Skeletal muscle cell (primary cell): ENCODE results near the gene SLC16A12.

ENCODE experiments used
- DNase-seq: peaks from one replicate; pipeline ENCODE4 v3.0.0-alpha.2; 2010; ENCODE audit warnings: low read depth
- H3K4me3 ChIP-seq: 2 replicates; pipeline ENCODE4 v1.5.1; 2011; ENCODE audit warnings: low read depth, mild to moderate bottlenecking, control low read depth, low read length, moderate library complexity

The SLC16A12 gene

GRCh38 chr10:89518876-89519842 is 16.2 kb downstream of the SLC16A12 start:
- no peak overlapping the region for H3K4me3 ChIP-seq
- DNase-seq = peak; percentile 100

DNA sequence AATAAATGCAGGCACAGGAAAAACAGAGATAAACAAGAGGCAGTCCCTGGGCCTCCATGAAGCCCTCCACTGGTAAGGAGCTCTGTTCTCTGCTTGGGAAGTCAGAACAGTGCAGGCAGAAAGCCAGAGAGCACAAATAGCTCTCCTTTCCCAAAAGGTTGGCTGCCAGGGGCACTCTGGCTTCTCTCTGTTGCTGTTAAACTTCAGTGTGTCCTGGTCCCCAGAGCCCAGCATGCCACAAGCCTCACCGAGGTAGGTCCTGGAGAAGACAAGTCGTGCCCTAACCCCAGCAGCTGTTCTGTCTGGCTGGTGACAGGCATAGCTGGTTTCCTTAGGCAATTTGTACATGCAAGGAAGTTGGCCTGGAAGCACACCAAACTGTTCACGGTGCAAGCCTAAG is 17.3 kb downstream of the SLC16A12 start:
- DNase-seq = no peak
- H3K4me3 ChIP-seq = no peak overlapping the region

DNA sequence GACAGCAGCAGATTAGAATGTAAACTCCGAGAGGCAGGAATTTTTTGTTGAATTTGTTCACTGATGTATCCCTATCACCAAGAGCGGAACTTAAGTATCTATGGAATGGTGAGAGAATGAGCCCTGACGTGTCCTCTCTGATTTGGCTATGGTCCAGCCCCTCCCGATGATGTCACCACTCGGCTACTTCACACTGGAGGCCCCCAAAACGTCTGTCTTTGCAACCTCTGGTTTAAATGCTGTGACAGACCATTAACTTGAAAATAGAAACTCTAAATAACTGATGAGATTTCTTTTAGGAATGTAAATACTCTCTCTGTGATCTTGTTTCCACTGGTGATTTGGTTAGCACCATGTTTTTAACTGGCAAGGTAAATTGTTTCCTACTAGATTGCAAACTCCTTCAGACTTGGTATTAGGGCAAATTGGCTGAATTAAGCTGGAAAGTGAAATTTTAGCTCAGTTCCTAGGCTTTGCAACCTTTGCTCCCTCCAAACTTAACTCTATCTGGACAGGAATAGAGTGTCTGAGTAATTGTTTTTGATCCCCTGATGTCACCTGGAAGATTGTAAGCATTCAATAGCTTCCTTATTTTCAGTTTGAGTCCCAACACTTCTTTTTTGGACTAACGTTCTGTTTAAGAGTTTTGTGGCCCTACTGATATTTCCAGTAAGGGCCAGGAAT is 19.1 kb downstream of the SLC16A12 start:
- peak; percentile 96 for DNase-seq
- peak overlapping the region; percentile 16 for H3K4me3 ChIP-seq

DNA sequence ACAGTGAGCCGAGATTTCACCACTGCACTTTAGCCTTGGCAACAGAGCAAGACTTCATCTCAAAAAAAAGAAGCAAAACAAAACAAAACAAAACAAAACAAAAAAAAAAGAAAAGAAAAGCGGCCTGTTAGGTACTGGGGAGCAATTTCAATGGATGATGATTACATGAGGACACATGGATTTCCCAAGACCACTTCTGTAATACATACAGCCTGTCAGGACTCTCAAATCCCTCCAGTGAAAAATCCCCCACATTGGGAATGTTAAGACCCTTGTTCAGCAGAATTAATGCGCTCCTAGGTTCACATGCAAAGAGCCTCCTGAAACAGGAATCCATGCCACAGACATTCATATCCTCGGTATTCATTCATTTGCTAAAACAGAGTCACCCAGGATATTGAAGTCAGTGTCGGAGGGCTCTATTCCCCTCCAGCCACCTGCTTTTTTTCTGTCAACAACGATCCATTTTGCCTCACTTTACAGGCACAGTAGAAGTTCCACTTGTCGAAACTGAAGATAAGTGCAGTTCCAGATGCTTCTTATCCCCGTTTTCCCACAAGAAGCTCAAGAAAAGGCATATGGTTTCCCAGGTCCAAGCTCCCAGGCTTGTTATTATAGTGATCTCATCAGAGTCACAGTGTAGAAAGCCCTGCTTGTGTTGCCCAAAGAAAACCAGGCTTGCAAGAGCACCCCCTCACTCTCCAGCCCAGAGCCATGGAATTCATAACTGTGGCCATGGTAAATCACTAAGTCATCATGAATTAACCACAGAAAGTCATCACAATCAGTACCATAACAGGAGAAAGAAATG is 20.2 kb downstream of the SLC16A12 start:
- peak; percentile 100 for DNase-seq
- peak overlapping the region; percentile 16 for H3K4me3 ChIP-seq

- H3K4me3 ChIP-seq = no peak overlapping the region
- DNase-seq = no peak
Observed at GRCh38 chr10:89513206-89513605, 22.2 kb downstream of the SLC16A12 start.

GRCh38 chr10:89505640-89506275 is 29.6 kb downstream of the SLC16A12 start:
- DNase-seq = no peak
- no peak overlapping the region for H3K4me3 ChIP-seq

GRCh38 chr10:89504691-89505090 is 30.7 kb downstream of the SLC16A12 start:
- no peak for DNase-seq
- H3K4me3 ChIP-seq = no peak overlapping the region

DNA sequence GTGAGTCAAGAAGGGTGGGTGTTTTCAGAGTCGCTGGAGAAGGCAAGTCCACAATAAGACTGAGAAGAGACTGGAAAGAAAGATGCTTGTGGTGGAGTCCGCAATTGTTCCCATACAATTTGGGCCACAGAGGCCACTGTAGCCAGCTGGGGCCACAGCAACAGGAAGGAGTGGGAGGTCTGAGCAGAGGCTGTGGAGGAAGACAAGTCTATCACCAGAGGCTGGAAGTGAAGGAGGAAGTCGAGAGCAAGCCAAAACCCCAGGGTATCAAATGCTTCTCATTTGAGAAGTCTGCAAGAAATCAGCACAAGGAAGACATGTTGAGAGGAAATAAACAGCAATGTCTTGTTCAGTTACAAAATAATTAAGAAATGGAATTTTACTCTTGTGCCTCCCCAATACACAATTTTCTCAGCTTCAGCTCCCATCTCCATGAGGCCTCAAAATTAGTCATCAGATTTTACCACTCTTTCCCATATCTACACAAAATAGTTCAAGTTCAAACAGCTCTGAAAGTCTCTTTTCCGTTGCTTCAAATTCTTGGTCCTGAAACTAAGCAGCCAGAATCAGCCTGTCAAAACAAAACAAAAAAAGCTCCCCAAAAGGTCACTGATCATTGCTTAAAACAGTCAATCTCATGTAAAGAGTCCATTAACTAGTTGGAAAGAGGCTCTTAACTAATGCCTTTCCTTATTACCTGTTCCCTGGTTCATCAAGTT is 31.6 kb downstream of the SLC16A12 start:
- H3K4me3 ChIP-seq = no peak overlapping the region
- no peak for DNase-seq

DNA sequence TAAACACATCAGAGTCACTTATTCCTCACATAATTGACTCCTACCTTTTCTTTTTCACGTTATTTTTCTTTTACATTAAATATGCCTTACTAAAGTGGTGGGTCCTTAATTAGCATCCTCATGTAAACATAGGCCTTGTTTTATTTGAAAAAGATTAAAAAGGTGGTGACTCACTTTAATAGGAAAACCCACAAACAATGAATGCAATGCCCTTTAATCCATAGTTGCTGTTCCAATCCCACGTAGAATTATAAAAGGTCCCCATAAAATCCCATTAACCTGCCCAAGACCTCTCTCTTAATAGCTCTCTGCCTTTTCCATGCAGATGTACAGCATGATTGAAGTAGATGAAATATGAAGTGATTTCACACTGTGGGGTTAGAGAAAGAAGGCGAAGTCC is 32.2 kb downstream of the SLC16A12 start:
- no peak for DNase-seq
- no peak overlapping the region for H3K4me3 ChIP-seq

DNA sequence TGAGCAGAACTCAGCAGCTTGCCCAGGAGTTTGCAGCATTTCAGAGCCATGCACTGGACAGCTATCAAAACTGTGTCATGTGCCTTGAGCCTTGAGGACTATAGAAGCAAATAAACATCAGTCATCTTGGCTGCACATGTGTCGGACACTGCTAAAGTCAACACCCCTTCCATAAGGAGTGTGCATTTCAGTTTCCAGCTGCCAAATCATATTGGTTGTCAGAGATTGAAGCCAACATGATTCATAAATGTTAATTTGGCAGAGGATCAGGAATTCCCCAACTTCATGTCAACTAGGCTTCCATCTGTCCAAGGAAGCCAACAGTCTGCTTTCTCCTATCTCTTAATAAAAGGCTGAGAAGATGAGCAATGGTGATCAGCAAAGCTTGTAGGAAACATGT is 32.8 kb downstream of the SLC16A12 start:
- H3K4me3 ChIP-seq = no peak overlapping the region
- peak; percentile 78 for DNase-seq

GRCh38 chr10:89494575-89494974 is 40.8 kb downstream of the SLC16A12 start:
- no peak for DNase-seq
- H3K4me3 ChIP-seq = no peak overlapping the region

- DNase-seq = no peak
Observed at GRCh38 chr10:89494068-89494467, 41.3 kb downstream of the SLC16A12 start.

DNA sequence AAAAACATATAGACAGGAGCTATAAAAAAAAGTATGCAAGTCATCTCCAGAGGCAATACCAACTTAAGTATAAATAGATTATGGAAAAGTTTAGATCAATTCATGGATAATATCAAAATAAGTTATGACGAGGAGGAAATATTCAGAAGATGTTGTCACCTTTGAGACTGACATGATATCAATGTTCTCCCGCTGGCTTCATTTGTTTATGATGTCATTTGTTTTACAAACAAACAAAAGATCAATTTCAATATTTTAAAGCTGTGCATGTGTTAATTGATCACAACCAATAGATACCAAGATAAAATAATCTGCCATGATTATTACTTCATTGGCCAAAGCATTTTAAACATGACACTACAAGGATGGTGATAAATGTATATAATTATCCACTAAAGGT is 43.5 kb downstream of the SLC16A12 start:
- DNase-seq = no peak

More at GRCh38 chr10:89494068-89494467, 41.3 kb downstream of the SLC16A12 start:
- no peak overlapping the region for H3K4me3 ChIP-seq

GRCh38 chr10:89490596-89491335 is 44.6 kb downstream of the SLC16A12 start:
- no peak for DNase-seq
- H3K4me3 ChIP-seq = no peak overlapping the region

More for the DNA sequence above, 43.5 kb downstream of the SLC16A12 start:
- no peak overlapping the region for H3K4me3 ChIP-seq

GRCh38 chr10:89482256-89482655 is 53.1 kb downstream of the SLC16A12 start:
- no peak overlapping the region for H3K4me3 ChIP-seq
- no peak for DNase-seq

DNA sequence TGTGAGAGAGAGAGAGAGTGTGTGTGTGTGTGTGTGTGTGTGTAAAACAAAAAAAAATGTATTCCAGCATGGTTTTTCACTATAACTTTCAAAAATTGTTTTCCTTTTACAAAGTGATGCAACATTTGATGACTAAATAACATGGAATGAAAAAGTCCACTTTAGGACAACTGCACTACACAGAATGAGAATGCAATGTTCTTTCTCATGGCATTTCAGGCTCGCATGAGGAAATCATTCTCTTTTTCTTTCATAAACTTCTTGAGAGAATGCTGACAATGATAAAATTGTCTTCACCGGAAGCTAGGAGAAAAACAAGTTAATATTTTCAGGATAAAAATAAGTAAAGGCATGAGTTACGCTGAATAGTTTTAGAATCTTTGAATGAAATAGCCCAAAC is 53.7 kb downstream of the SLC16A12 start:
- DNase-seq = peak; percentile 93

GRCh38 chr10:89479771-89480446 is 55.5 kb downstream of the SLC16A12 start:
- DNase-seq = no peak

More for the DNA sequence above, 53.7 kb downstream of the SLC16A12 start:
- no peak overlapping the region for H3K4me3 ChIP-seq

More at GRCh38 chr10:89479771-89480446, 55.5 kb downstream of the SLC16A12 start:
- no peak overlapping the region for H3K4me3 ChIP-seq
